HepG2 (cell line): ENCODE measurements around the gene COMP. TPM values are rescaled to one million over a fixed set of nuclear protein-coding genes. Genes with fewer than 3 reads are reported as not detected.

ENCODE experiments used
- BORCS8-MEF2B ChIP-seq: sonication (generic); formaldehyde crosslinking; IDR thresholded peaks from 2 replicates; pipeline ENCODE4 v1.8.0; 2022; ENCODE audit warnings: mild to moderate bottlenecking, missing genetic modification reagents
- CHD4 ChIP-seq: fragments of 200-600 bp; sonication (generic); IDR thresholded peaks from 2 replicates; pipeline ENCODE4 v1.7.0; 2017; ENCODE audit warnings: mild to moderate bottlenecking, low read length, borderline replicate concordance
- IKZF4 ChIP-seq: sonication (generic); formaldehyde crosslinking; IDR thresholded peaks from 2 replicates; pipeline ENCODE4 v1.5.1; 2020; ENCODE audit warnings: borderline replicate concordance, mild to moderate bottlenecking, low read depth, missing genetic modification reagents; ENCODE audit errors: not compliant biosample characterization
- KDM6A ChIP-seq: IDR thresholded peaks from 2 replicates; pipeline ENCODE4 v1.6.1; 2016; ENCODE audit warnings: low read depth
- KLF15 ChIP-seq: sonication (generic); formaldehyde crosslinking; IDR thresholded peaks from 2 replicates; pipeline ENCODE4 v1.8.1; 2023; ENCODE audit warnings: borderline replicate concordance, mild to moderate bottlenecking, inconsistent platforms, missing genetic modification reagents, mixed read lengths
- NR2F1 ChIP-seq, 2 experiments: fragments of 450-650 bp in 1 of 2; formaldehyde crosslinking in 1 of 2; IDR thresholded peaks; 2 replicates each; pipeline versions ENCODE4 v1.5.0 to v1.6.1; 2016 to 2020; ENCODE audit warnings: mild to moderate bottlenecking in 1 of 2, missing compliant biosample characterization in 1 of 2, missing genetic modification reagents in 1 of 2, moderate library complexity in 1 of 2
- PCBP2 ChIP-seq: fragments of 200-400 bp; formaldehyde crosslinking; optimal IDR thresholded peaks from 2 replicates; pipeline ENCODE3; 2018; ENCODE audit warnings: low read length, low read depth; ENCODE audit not compliant: poor library complexity, severe bottlenecking
- RBM22 ChIP-seq: fragments of 200-400 bp; formaldehyde crosslinking; optimal IDR thresholded peaks from 2 replicates; pipeline ENCODE3; 2017; ENCODE audit warnings: mild to moderate bottlenecking, low read length, moderate library complexity
- SP1 ChIP-seq, 2 experiments: fragments of 450-650 bp in 1 of 2; sonication (generic) in 1 of 2; formaldehyde crosslinking in 1 of 2; IDR thresholded peaks; 2 replicates each; pipeline versions ENCODE4 v1.4.0 to v1.6.1; 2016 to 2020; ENCODE audit warnings: missing genetic modification reagents in 1 of 2
- TBP ChIP-seq: sonication (generic); formaldehyde crosslinking; IDR thresholded peaks from 2 replicates; pipeline ENCODE4 v1.5.0; 2020; ENCODE audit warnings: missing genetic modification reagents
- ZC3H4 ChIP-seq: sonication (generic); formaldehyde crosslinking; IDR thresholded peaks from 2 replicates; pipeline ENCODE4 v1.4.0; 2020; ENCODE audit warnings: missing genetic modification reagents, borderline replicate concordance
- ZKSCAN8 ChIP-seq: IDR thresholded peaks from 2 replicates; pipeline ENCODE4 v1.6.1; 2016; ENCODE audit warnings: borderline replicate concordance, missing genetic modification reagents, missing compliant biosample characterization
- ZNF160 ChIP-seq: sonication (generic); formaldehyde crosslinking; IDR thresholded peaks from 2 replicates; pipeline ENCODE4 v1.8.0; 2022; ENCODE audit warnings: mild to moderate bottlenecking, inconsistent platforms, missing genetic modification reagents
- ZNF235 ChIP-seq: sonication (generic); formaldehyde crosslinking; IDR thresholded peaks from 2 replicates; pipeline ENCODE4 v1.8.1; 2023; ENCODE audit warnings: mild to moderate bottlenecking, missing genetic modification reagents, borderline replicate concordance
- ZNF546 ChIP-seq: sonication (generic); formaldehyde crosslinking; conservative IDR thresholded peaks from 2 replicates; pipeline ENCODE4 v1.8.1; 2023; ENCODE audit warnings: mild to moderate bottlenecking, missing genetic modification reagents
- ZNF589 ChIP-seq: sonication (generic); formaldehyde crosslinking; conservative IDR thresholded peaks from 2 replicates; pipeline ENCODE4 v1.8.0; 2022; ENCODE audit warnings: mild to moderate bottlenecking, moderate library complexity, missing genetic modification reagents
- ZSCAN22 ChIP-seq: sonication (generic); formaldehyde crosslinking; IDR thresholded peaks from 2 replicates; pipeline ENCODE4 v1.4.0; 2020; ENCODE audit warnings: mild to moderate bottlenecking, missing genetic modification reagents
- polyA plus RNA-seq, 8 experiments: library from polyadenylated mRNA; depleted of rRNA in 3 of 8; stranded (reverse) in 7 of 8; unstranded in 1 of 8; fragments of >200 nt; fragmentation: Illumina TruSeq in 4 of 8; extraction: Trizol in 4 of 8; gene quantifications; 2 replicates each; pipeline versions ENCODE4 v1.2.1 to v1.2.3, GENCODE V29; 2011 to 2016; ENCODE audit warnings: low read depth in 4 of 8, missing spikeins in 1 of 8, mixed read lengths in 1 of 8; ENCODE audit not compliant: insufficient read depth in 1 of 8
- total RNA-seq, 5 experiments: library from RNA; depleted of rRNA; stranded (reverse); fragments of >200 nt; fragmentation: Illumina TruSeq; extraction: Trizol; gene quantifications; 2 replicates each; pipeline ENCODE4 v1.2.3, GENCODE V29; 2016; ENCODE audit warnings: low read depth in 1 of 5
- TF ChIP-seq, protein P1 (sequence below): sonication (generic); formaldehyde crosslinking; IDR thresholded peaks from 2 replicates; pipeline ENCODE4 v1.5.1; 2020; ENCODE audit warnings: mild to moderate bottlenecking, missing genetic modification reagents, moderate library complexity
- TF ChIP-seq, protein P2 (sequence below): sonication (generic); formaldehyde crosslinking; IDR thresholded peaks from 2 replicates; pipeline ENCODE4 v1.8.1; 2023; ENCODE audit warnings: mild to moderate bottlenecking, missing genetic modification reagents, borderline replicate concordance
- TF ChIP-seq, protein P3 (sequence below): sonication (generic); formaldehyde crosslinking; IDR thresholded peaks from 2 replicates; pipeline ENCODE4 v1.4.0; 2020; ENCODE audit warnings: missing genetic modification reagents, borderline replicate concordance
- TF ChIP-seq, protein P4 (sequence below): sonication (generic); formaldehyde crosslinking; IDR thresholded peaks from 2 replicates; pipeline ENCODE4 v1.4.0; 2020; ENCODE audit warnings: mild to moderate bottlenecking, missing genetic modification reagents

Gene COMP
- total and polyA plus RNA-seq, 2 of the 13 experiments (the other 11 are each of a cell fraction or from before 2014, with no cell fraction given), result 0.04 to 0.13 TPM

DNA sequence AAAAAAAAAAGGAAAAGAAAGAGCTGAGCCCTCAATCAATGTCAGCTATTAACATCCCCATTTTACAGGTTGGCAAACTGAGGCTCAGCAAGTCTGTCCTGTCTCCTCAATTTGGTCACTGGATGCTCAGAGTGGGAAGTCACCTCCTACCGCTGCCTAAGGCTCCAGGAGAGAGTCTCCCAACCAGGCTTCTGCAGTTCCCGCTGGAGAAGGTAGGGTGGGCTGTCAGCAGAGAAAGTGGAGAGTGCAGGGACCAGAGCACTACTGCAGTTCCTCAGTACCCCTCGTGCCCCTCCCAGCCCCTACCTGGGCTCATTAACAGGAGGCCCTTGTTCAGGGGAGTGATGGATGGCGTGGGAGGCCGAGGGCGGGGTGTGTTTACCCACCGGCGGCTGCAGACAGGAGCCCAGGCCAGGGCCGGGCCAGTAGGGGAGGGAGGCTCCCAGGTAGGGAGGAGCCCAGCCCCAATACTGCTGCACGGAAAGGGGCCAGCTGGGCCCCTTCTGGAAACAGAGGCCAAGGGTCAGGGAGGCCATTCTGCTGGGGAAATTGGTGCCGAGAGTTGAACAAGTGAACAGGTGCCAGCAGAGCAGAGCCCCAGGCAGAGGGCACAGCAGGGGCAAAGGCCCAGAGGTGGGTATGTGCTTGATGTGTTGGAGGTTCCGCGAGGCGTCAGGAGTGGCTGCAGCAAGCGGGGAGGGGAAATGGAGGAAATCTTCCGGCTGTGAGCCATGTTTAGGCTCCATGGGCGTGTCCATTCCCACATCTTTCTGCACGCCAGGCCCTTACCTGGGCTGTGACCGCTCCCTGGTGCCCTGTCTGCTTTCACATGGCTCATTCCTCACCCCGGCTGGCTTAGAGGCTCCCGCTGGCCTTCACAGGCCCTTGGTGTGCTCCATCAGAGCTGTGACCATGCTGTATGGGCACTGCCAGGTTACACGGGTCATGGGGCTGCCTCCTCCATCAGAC is 7.6 kb upstream of the COMP start (continued):
- TF ChIP-seq ZNF589, result no peak
- TF ChIP-seq ZNF235 (CRISPR knock-in tag), result no peak
- TF ChIP-seq TBP, result no peak
- TF ChIP-seq ZC3H4 (CRISPR knock-in tag), result no peak
- TF ChIP-seq BORCS8-MEF2B (CRISPR knock-in tag), result no peak
- TF ChIP-seq, protein P1, sequence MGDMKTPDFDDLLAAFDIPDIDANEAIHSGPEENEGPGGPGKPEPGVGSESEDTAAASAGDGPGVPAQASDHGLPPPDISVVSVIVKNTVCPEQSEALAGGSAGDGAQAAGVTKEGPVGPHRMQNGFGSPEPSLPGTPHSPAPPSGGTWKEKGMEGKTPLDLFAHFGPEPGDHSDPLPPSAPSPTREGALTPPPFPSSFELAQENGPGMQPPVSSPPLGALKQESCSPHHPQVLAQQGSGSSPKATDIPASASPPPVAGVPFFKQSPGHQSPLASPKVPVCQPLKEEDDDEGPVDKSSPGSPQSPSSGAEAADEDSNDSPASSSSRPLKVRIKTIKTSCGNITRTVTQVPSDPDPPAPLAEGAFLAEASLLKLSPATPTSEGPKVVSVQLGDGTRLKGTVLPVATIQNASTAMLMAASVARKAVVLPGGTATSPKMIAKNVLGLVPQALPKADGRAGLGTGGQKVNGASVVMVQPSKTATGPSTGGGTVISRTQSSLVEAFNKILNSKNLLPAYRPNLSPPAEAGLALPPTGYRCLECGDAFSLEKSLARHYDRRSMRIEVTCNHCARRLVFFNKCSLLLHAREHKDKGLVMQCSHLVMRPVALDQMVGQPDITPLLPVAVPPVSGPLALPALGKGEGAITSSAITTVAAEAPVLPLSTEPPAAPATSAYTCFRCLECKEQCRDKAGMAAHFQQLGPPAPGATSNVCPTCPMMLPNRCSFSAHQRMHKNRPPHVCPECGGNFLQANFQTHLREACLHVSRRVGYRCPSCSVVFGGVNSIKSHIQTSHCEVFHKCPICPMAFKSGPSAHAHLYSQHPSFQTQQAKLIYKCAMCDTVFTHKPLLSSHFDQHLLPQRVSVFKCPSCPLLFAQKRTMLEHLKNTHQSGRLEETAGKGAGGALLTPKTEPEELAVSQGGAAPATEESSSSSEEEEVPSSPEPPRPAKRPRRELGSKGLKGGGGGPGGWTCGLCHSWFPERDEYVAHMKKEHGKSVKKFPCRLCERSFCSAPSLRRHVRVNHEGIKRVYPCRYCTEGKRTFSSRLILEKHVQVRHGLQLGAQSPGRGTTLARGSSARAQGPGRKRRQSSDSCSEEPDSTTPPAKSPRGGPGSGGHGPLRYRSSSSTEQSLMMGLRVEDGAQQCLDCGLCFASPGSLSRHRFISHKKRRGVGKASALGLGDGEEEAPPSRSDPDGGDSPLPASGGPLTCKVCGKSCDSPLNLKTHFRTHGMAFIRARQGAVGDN (CRISPR knock-in tag), result peak; percentile 72
- TF ChIP-seq SP1 (IDR thresholded peaks at IDR 0.05), result no peak
- TF ChIP-seq SP1 (CRISPR knock-in tag; IDR thresholded peaks at IDR 0.05), result no peak; the same call in 1 of the 2 replicates
- TF ChIP-seq, protein P2, sequence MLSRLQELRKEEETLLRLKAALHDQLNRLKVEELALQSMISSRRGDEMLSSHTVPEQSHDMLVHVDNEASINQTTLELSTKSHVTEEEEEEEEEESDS (CRISPR knock-in tag), result no peak
- no peak for TF ChIP-seq KDM6A (CRISPR knock-in tag)
- TF ChIP-seq ZSCAN22 (CRISPR knock-in tag), result peak; percentile 87
- no peak for TF ChIP-seq KLF15 (CRISPR knock-in tag)
- no peak for TF ChIP-seq RBM22
- TF ChIP-seq, protein P3, sequence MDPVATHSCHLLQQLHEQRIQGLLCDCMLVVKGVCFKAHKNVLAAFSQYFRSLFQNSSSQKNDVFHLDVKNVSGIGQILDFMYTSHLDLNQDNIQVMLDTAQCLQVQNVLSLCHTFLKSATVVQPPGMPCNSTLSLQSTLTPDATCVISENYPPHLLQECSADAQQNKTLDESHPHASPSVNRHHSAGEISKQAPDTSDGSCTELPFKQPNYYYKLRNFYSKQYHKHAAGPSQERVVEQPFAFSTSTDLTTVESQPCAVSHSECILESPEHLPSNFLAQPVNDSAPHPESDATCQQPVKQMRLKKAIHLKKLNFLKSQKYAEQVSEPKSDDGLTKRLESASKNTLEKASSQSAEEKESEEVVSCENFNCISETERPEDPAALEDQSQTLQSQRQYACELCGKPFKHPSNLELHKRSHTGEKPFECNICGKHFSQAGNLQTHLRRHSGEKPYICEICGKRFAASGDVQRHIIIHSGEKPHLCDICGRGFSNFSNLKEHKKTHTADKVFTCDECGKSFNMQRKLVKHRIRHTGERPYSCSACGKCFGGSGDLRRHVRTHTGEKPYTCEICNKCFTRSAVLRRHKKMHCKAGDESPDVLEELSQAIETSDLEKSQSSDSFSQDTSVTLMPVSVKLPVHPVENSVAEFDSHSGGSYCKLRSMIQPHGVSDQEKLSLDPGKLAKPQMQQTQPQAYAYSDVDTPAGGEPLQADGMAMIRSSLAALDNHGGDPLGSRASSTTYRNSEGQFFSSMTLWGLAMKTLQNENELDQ, result no peak
- no peak for TF ChIP-seq ZNF160
- TF ChIP-seq CHD4, result peak; percentile 42; the same call in 1 of the 2 replicates
- TF ChIP-seq, protein P4, sequence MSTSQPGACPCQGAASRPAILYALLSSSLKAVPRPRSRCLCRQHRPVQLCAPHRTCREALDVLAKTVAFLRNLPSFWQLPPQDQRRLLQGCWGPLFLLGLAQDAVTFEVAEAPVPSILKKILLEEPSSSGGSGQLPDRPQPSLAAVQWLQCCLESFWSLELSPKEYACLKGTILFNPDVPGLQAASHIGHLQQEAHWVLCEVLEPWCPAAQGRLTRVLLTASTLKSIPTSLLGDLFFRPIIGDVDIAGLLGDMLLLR (CRISPR knock-in tag), result no peak
- TF ChIP-seq IKZF4 (CRISPR knock-in tag), result no peak
- peak in 1 of 2 experiments; percentile 62; a peak in 1 of 4 replicates for TF ChIP-seq NR2F1 (CRISPR knock-in tag; IDR thresholded peaks at IDR 0.05)
- no peak for TF ChIP-seq ZKSCAN8
- no peak for TF ChIP-seq PCBP2
- no peak for TF ChIP-seq ZNF546 (CRISPR knock-in tag)
